ENCODE measurements around the gene ELF4.

ELF4 gene

DNA sequence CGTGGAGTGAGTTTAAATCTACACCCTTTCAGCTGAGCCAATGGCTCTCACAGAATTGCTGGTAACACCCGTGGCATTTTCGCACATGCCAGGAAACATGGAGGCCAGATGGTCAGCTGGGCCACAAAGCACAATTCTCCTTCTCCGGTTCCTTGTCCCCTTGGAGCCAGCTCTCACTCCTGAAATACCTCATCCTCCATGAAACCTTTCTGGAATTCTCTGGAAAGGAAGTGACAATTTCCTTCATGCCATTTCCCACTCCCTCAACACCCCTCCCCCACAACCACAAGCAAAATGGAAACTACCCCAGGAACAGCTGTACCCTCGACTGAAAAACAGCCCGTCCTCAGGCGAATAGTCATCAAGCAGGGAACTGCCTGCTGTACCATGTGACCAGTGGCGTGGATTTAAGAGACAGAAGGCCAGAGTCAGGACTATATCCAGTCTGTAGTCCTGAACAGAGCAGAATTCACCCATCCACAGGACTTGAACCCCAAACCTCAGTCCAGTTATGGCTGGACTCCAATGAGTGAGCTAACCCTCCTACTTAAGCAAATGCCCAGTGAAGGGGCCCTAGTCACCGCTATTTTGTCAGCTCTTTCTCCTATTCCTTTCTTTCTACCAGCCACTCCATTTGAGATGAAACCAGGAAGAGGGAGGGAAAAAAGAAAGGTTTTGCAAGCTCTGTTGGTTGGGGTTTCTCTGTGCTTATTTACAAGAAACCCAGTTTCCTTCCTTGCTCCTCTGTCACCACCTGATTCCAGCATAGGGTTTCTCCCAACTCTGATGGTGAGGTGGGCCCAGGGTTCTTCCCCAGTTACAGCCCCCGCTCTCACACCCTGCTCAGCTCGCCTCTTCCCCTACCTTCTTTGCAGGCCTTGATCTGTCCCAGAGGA, 24.5 kb downstream of the ELF4 start:
- DNase-seq (ENCODE audit: low read depth in 2 of 3, low spot score in 2 of 3), result no peak

DNA sequence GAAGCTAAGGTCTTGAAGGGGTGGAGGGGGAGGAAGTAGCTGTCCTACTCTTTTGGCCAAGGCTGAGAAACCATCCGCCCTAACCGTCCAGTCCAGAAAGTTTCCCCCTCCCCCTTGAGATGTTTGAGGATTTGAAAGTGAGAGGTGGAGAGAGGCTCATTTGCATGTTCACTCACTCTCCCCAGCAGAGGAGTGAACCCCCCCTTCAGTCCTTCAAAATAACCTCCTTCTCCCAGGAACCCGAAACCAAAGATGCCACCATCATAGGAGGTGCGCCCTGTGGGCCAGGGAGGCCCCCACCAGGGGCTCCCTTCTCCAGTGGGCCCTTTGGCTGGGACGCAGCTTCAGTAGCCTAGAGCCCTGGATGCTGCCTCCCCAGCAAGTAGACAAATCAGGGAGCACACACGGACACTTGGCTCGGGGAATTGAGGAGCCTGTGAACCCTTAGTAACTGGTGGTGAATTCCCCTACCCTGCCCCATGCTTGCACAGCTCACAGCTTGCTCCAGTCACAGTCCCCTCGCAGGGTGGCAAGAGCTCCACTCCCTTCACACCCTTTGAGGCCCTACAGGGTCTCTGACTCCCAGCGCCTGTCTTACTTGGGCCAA, 25.6 kb downstream of the ELF4 start:
- no peak for DNase-seq (ENCODE audit: low read depth in 2 of 3, low spot score in 2 of 3)

DNA sequence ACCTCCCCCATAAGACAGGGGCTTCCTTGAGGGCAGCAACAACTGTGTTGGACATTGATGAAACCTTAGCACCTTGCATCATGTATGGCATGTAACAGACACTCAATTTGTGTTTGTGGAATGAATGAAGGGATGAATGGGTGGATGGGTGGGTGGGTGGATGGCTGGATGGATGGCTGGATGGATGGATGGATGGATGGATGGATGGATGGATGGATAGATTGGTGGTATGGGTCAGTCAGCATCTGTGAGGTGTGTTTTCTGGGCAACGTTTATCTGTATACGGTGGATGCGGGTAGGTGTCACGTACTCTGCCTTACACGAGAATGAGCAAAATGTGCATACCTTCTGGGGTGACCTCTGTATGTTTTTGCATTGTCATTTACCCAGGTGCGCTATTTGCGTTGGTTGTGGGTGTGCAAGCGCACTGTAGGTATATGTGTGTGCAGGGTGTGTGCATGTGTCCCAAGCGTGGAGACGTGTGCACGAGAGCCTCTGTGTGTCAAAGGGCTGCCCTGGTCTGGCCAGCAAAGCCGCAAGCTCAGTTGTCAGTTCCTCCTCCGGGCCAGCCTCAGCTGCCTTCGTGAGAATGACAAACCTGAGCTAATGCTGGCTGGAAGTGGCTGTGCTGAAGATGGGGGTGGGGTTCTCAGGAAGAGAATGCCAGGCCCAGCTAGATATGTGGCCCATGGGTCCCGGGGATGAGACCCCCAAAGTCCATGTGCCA, 26.5 kb downstream of the ELF4 start:
- DNase-seq (ENCODE audit: low read depth in 2 of 3, low spot score in 2 of 3), result no peak

DNA sequence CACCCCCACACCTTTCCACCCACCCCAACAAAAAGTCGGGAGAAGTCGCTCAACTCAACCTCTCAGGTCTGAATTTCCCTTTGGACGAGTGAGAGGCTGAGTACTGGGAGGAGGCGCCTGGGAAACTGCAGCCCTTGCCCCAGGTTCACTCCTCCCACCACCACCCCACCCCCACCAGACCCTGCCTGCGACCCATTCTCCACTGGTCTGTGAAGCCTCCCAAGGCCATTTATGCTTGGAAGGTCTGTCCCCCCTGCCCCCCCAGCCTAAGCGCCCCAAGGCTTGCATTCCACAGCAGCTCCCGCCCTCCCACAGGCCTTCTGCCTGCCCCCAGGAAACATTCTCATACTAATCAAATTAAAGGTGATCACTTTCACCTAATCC, 27.2 kb downstream of the ELF4 start:
- DNase-seq (ENCODE audit: low read depth in 2 of 3, low spot score in 2 of 3), result no peak

DNA sequence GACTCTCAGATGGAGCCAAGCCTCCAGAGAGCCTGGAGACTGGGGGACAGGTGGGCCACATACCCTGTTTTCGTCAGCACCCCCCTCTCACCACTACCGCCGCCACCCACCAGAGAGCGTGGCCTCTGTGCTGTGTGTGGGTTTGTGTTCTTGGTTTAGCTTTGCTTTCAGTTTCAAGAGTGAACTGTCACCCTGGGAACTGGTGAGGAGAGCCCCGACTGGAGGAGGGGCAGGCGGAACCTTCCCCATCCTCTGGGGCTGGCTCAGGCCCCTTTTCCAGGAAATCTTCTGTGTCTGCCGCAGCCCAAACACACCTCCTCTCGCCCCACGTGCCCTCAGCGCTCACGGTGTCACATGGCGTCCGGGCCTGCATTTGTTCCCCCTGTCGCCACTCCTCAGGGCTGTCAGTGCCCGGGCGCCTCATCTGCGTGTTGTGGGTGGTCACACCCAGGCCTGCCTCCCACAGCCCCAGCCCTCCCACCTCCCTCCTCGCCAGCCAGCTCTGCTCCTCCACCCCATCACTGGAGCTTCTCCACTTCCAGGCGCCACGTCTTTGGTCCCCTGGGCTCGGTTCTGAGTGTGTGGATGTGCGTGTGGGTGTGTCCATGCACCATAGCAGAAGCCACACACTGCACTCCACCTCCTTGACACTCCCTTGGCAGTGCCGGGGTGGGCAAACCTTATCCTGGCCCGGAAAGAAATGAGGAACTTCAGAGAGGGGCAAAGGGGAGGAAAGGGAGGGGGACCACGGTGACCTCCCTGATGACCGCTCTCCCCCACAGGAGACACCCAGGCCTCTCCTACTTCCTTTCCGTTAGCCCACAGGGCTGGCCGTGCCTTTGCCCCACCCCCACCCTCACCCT, 27.8 kb downstream of the ELF4 start:
- peak in 2 of 3 experiments; percentile 34 to 67 for DNase-seq (ENCODE audit: low read depth in 2 of 3, low spot score in 2 of 3)

DNA sequence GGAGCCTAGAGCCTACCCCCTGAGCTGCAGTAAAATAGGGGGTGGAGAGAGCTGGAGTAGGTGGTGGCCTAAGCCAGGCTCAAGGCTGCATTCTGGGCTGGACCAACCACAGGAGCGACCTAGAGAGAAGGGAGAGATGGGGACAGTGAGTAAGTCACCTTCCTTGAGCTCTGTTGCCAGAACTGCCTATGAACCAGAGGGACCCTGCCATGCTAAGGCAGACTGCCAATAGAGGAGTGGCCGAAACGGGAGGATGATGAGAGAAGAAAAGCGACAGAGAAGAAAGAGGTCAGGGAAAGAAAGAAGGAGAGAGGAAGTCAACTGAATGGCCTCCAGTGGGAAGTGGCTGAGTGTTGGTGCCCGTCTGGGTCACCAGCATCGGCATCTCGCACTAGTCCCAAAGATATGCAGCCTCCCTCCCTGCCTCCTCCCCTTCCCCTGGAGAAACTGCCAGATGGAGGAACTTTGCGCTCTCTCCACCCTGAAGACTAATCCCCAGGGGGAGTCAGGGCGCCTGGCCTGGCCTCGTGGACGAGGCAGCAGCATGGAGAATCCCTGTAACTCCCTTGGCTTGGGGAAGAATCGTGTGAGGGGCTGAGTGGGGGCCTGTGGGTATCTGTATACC, 28.8 kb downstream of the ELF4 start:
- no peak for DNase-seq (ENCODE audit: low read depth in 2 of 3, low spot score in 2 of 3)

DNA sequence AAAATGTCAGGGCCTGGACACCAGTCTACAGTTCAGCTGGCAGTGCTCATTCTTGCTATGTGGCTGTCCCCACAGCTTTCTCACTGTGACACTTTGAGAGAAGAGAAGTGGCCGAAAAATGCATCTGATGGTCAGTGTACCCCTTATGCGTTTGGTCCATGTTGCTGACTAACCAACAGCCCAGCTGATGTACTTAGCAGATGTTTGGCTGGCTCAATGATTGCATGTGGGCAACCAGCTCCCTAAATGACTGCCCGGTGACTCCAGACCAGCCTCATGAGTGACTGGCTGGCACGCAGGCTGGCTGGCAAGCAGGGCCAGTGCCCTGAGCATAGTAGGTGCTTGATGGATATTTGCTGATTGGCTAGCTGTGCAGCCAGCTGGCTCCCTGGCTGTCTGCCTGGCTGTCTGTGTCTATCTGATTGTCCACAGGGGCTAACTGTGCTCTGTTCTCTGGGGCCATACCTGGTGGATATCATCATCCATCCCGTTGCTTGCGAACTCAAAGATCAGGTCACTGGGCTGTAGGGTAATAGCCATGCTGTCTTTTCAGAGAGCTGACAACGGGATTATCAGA, 29.4 kb downstream of the ELF4 start:
- DNase-seq (ENCODE audit: low read depth in 2 of 3, low spot score in 2 of 3), result no peak

DNA sequence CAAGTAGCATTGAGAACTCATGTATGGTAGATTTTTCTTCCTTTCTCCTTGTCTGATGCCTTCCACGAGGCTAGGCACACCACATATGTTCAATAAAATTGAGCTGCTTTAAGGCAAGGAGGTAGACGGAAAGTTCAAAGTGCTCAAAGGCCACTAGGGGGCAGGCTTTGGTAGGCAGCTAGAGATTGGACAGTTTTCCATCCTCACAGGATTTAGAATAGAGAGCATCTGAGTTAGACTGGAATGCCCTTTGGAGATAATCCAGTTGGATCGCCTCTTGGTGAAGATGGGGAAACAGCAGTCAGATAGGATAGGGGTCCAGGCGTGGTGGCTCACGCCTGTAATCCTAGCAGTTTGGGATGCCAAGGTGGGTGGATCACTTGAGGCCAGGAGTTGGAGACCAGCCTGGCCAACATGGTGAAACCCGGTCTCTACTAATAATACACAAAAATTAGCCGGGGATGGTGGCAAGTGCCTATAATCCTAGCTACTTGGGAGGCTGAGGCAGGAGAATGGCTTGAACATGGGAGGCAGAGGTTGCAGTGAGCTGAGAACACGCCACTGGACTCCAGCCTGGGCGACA, 30.4 kb downstream of the ELF4 start:
- DNase-seq (ENCODE audit: low read depth in 2 of 3, low spot score in 2 of 3), result no peak

DNA sequence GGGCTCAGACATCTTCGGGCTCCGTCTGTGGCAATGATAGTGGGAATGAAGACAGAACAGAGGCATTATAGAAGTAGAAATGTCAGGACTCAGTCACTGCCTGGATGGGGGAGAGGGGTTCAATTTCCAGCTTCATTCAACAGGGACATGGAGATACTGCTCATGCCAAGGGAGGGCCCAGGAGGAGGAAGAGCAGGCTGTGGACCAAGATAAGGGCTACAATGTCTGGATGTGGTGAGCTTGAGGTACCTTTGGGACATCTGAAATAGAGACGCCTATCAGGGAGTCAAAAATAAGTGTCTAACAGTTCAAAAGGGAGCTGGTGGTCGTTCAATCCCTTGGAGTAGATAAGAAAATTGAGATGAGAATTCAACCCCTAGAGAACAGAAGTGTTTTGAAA, 34.5 kb downstream of the ELF4 start:
- DNase-seq (ENCODE audit: low read depth in 2 of 3, low spot score in 2 of 3), result no peak

DNA sequence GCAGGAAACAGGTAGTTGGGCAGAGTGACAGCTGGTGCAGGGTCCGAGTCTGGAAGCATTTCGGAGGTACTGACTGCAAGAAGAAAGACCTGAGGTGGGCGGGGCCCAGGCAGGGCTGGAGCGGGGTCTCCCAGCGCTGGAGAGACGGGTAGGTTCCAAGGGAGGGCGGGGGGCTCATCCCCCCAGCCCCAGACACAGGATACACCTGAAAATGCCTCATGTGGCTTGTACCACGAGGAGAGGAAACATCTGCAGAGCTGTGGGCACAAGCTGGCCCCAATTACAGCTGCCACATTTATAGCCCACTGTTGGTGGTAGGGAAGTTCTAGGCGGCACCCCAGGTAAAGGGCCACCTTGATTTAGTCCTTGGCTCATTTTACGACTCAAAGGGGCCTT, 38.0 kb downstream of the ELF4 start:
- no peak for DNase-seq (ENCODE audit: low read depth in 2 of 3, low spot score in 2 of 3)

DNA sequence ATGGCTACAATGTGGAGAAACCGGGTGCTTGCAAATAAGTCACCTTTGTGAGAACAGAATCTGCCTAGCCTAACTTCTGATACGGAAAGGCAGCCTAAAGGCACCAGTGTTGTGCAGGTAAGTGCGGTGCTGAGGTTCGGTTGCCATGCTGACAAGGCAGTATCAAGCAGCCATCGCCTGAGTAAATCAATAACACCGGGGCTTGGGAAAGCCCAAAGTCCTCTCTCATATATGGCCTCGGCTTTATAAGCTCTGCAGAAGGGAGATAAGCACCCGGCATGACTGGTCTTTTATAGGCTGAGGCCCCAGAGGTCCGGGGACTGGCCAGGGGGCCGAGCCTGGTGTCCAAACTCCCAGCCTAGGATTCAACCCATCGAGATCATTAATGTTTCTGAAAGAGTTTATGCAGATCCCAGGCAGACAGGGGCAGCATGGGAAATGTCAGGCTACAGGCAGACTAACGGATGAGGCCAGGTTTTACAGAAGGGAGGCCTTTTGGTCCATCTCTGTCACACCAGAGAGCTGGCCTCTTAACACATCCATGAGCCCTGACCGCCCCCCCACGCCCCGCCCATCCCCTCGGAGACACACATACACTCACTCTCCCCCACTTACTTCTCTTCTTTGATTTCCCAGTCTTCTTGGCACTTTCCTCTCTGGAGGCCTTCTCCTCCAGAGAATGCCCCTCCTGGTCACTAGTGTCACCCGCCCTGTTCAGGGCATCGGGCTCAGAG, 38.5 kb downstream of the ELF4 start:
- DNase-seq (ENCODE audit: low read depth in 2 of 3, low spot score in 2 of 3), result no peak

DNA sequence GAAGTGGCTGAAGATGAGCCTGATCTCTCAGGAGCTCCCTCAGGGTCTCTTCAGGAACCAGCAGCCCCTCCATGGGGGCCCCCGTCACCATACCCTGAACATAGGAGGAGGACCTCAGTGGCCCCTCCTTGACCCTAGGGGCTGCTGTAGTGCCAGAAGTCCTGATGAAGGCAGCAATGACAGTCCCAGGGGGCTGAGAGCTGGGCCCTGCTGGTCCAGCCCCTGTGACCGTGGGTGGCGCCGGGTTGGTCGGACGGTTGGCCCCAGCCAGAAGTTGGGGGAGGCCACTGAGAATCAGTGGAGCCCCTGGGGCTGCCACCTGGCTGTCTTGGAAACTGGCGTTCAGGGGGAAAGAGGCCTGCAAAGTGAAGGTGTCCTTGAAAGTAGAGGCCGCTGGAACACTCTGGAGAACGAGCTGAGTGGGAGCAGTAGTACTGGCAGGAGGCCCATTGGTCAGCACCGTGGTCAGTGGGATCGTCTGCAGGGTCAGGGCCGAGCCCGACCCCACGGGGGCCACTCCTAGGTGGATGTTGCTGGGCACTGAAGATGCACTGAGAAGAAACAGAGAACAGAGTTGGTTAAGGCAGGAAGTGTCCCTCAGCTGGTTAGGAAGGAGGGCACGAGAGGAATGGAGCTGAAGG, 43.2 kb downstream of the ELF4 start:
- no peak for DNase-seq (ENCODE audit: low read depth in 2 of 3, low spot score in 2 of 3)

DNA sequence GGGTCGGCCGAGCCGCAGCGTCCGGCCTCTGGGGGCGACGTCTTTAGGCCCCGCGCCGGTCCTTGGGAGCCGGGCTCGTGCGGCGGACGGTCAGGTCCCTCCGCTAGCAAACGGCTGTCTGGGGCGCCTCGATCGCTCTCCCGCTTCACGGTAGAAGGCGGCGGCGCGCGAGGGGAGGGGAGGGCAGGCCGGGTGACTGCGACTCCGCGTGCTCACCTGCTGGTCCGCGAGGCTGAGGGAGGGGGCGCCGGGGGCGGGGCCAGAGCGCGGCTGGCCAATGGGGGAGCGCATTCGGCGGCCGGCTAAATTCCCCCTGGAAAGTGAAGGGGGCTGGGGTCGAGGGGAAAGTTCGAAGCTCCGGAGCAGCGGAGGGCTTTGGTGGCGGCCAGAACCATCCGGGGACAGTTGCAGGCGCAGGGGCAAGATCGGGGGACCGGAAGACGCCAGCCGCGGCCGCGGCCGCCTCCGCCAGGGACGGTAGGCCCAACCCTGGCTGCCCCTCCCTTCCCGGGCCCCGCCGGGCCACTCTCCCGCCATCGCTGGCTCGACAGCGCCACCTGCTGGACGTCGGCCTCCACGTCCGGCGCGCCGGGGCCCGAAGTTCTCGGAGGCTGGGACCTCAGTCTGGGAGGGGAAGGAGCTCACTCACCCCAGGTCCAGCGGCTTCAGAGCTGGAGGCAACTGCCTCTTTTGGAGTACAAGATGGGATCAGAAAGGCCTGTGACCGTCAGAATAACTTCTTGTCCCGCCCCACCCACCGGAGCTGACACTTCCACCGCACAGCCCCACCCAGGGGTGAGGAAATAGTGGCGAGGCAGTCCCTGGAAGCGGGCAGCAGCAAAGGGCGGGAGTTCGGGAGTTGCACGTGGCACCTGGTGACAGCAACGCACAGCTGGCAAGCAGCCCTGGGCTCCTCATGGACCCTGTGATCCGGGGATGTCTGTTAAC, 49.9 kb downstream of the ELF4 start:
- DNase-seq (ENCODE audit: low read depth in 2 of 3, low spot score in 2 of 3), result peak; percentile 73 to 92 (median 84)

DNA sequence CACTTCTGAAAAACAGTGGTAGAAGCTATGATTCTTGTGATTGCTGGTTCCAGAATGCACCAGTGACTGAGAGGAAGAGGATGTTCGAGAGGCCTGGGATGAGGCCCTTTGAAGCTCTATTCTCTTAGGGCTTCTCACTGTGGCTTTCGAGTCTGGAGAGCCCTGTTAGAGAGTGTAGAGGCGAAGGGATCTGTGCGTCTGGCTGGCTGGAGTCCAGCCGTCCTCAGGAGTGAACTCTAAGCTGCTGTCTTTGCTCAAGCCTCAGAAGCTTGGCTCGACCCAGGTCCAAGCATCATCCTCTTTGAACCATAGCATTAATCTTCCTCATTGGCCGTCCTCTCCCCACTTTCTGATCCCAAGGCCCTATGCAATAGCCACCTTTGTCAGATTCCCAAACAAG, 51.6 kb downstream of the ELF4 start:
- no peak for DNase-seq (ENCODE audit: low read depth in 2 of 3, low spot score in 2 of 3)

DNA sequence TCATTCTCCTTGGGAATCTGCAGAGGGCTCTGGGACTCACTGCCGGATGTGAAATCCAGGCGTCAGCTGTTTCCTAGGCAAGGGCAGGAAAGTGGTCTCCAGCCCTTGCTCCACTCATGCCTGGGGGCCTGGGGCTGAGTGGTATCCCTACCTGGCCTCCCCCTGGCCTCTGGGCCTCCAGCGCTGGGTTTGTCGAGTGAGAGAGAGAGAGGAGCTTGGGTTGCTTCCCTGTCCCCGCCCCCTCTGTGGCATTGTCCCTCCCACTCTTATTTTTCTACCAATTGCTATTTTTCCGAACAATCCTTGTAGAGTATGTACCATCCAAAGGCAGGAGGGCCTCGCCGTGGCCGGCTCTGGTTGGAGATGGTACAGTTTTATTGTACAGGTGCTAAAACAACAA, 53.1 kb downstream of the ELF4 start:
- no peak for DNase-seq (ENCODE audit: low read depth in 2 of 3, low spot score in 2 of 3)

DNA sequence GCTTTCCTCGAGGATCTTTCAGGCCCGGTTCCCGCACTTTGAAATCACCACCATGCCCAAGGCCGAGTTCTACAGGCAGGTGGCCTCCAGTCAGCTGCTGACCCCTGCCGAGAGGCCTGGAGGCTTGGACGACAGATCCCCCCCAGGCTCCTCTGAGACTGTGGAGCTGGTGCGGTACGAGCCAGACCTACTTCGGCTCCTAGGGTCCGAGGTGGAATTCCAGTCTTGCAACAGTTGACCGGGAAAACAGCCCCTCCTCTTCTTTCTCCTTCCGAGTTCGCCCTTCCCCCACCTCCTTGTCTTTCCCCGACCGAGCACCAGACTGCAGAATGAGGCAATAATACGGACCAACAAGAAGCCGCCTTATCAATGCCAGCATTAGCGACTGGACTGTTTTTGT, 54.4 kb downstream of the ELF4 start:
- DNase-seq (ENCODE audit: low read depth in 2 of 3, low spot score in 2 of 3), result no peak

DNA sequence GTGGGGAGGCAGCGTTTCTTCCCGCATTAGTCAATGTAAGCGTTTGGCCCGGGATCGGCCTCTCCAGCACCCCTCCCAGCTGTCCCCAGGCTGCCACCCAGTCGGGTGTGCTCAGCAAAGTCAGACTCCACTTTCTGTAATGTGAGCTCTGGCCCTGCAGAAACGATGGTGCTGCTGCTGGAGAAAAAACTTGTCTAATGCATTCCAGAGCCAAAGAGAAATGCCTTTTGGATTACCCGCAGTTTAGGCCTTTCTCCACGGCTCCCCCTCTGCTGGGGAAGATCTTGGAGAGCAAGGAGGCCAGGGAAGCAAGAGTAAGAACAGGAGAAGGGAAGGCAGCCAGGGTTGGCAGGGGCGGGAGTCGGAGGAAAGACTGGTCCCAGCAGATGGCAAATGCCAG, 55.2 kb downstream of the ELF4 start:
- DNase-seq (ENCODE audit: low read depth in 2 of 3, low spot score in 2 of 3), result no peak

DNA sequence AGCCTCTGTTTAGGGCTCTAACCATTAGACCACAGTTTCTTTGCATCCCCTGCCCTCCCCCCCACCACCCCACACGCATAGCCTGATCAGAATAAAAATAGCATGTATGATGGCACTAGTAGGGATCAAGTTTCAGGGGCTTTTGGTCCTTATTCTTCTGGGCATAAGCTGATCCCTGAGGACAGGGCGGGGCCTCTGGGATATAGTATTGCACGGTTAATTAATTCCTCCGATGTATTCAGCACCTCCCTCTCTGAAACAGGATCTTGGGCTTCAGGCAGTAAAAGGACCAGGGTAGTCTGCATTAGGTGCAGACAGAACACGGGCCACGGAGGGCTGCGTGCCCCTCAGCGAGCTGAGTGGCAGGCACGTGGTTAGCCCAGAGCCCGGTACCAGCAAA, 57.1 kb downstream of the ELF4 start:
- no peak for DNase-seq (ENCODE audit: low read depth in 2 of 3, low spot score in 2 of 3)
